ENCODE measurements around the gene MPHOSPH6. TPM values are rescaled to one million over a fixed set of nuclear protein-coding genes. Genes with fewer than 3 reads are reported as not detected.

Gene MPHOSPH6
- total RNA-seq, 1 experiment from 2014 or later = 39.9 TPM

- DNase-seq (ENCODE audit: unreplicated experiment) = no peak
- CTCF ChIA-PET = interaction anchor here (0.7 kb wide), 1 partner anchor 1970 kb away, joined by 3 read pairs; no protein-coding TSS in a partner anchor
- no peaks in the 10 kb centered on the region for H3K4me1 Mint-ChIP-seq (ENCODE audit: insufficient read depth, unreplicated experiment)
- H3K27ac Mint-ChIP-seq (ENCODE audit: low read depth, unreplicated experiment) = no peak overlapping the region
- intact Hi-C loops (cut with micrococcal nuclease) = no loop called here
- POLR2A ChIA-PET = no interaction called here
- no TSS peak for BruUV-seq (replicated peaks)
- no peak overlapping the region for H3K4me3 Mint-ChIP-seq (ENCODE audit: unreplicated experiment)
- H3K9me3 Mint-ChIP-seq (ENCODE audit: unreplicated experiment) = no peaks in the 10 kb centered on the region
- H3K36me3 Mint-ChIP-seq (ENCODE audit: insufficient read depth, unreplicated experiment) = no peaks in the 10 kb centered on the region
- TF ChIP-seq, protein P1, sequence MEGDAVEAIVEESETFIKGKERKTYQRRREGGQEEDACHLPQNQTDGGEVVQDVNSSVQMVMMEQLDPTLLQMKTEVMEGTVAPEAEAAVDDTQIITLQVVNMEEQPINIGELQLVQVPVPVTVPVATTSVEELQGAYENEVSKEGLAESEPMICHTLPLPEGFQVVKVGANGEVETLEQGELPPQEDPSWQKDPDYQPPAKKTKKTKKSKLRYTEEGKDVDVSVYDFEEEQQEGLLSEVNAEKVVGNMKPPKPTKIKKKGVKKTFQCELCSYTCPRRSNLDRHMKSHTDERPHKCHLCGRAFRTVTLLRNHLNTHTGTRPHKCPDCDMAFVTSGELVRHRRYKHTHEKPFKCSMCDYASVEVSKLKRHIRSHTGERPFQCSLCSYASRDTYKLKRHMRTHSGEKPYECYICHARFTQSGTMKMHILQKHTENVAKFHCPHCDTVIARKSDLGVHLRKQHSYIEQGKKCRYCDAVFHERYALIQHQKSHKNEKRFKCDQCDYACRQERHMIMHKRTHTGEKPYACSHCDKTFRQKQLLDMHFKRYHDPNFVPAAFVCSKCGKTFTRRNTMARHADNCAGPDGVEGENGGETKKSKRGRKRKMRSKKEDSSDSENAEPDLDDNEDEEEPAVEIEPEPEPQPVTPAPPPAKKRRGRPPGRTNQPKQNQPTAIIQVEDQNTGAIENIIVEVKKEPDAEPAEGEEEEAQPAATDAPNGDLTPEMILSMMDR (IDR thresholded peaks at IDR 0.05; ENCODE audit: unreplicated experiment) = no peak
- peaks cover 81% of the 10 kb centered on the region for H3K27me3 Mint-ChIP-seq (ENCODE audit: insufficient read depth, unreplicated experiment)
Measured at GRCh38 chr16:82176204-82176603, 6.2 kb upstream of the MPHOSPH6 start.

DNA sequence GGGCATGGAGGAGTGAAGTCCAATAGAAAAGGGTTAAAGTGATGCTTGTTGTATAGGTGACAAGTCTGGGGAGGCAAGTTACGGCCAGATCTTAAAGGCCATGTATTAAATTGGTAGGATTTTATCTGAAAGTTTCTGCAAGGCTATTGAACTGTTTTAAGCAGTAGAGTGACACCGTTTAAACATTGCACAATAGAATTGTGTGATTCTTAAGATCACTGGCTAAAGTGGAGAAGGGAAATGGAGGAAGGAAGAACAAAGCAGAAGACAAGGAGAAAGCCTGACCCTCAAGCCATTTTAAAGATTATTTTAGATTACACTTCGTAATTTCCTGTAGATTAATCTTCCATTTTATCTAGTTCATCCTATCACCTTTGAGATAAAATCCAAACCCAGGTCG, 5.6 kb upstream of the MPHOSPH6 start:
- intact Hi-C loops (cut with micrococcal nuclease) = no loop called here
- no peaks in the 10 kb centered on the region for H3K9me3 Mint-ChIP-seq (ENCODE audit: unreplicated experiment)
- TF ChIP-seq, protein P1 (IDR thresholded peaks at IDR 0.05; ENCODE audit: unreplicated experiment) = no peak
- no peak for DNase-seq (ENCODE audit: unreplicated experiment)
- H3K36me3 Mint-ChIP-seq (ENCODE audit: insufficient read depth, unreplicated experiment) = no peaks in the 10 kb centered on the region
- no peak overlapping the region for H3K27ac Mint-ChIP-seq (ENCODE audit: low read depth, unreplicated experiment)
- no TSS peak for BruUV-seq (replicated peaks)
- ChIA-PET POLR2A (no interaction called here), CTCF (interaction anchor here (0.7 kb wide), 1 partner anchor 1969 kb away, joined by 3 read pairs; no protein-coding TSS in a partner anchor)
- H3K4me1 Mint-ChIP-seq (ENCODE audit: insufficient read depth, unreplicated experiment) = no peaks in the 10 kb centered on the region
- H3K4me3 Mint-ChIP-seq (ENCODE audit: unreplicated experiment) = no peak overlapping the region
- H3K27me3 Mint-ChIP-seq (ENCODE audit: insufficient read depth, unreplicated experiment) = peaks cover 80% of the 10 kb centered on the region

DNA sequence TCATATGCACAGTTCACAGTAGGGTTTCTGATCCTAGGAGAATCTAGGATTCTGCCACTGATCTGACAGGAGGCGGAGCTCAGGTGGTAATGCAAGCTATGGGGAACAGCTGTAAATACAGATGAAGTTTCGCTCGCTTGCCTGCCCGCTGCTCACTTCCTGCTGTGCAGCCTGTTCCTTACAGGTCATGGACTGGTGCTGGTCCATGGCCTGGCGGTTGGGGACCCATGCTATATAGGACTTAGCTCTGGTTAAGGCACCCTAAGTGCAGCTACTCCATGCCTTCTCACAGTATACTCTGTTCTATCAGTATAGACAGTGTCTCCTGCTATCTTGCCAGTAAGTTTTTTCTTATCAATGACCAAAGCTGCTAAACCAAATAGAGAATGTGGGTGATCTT, 2.4 kb downstream of the MPHOSPH6 start:
- POLR2A ChIA-PET = interaction anchor here (1.3 kb wide), 1 partner anchor 106 kb away, joined by 5 read pairs; no protein-coding TSS in a partner anchor
- no peak for DNase-seq (ENCODE audit: unreplicated experiment)
- CTCF ChIA-PET = interaction anchor here (0.6 to 1.8 kb wide), 5 partner anchors 63 to 269 kb away, joined by 4 to 8 read pairs (median 6); no protein-coding TSS in a partner anchor
- TF ChIP-seq, protein P1 (IDR thresholded peaks at IDR 0.05; ENCODE audit: unreplicated experiment) = no peak
- Mint-ChIP-seq H3K27me3 (ENCODE audit: insufficient read depth, unreplicated experiment) (peaks cover 8% of the 10 kb centered on the region), H3K27ac (ENCODE audit: low read depth, unreplicated experiment) (peak overlapping the region; percentile 35), H3K4me1 (ENCODE audit: insufficient read depth, unreplicated experiment) (peaks cover 16% of the 10 kb centered on the region), H3K4me3 (ENCODE audit: unreplicated experiment) (no peak overlapping the region), H3K36me3 (ENCODE audit: insufficient read depth, unreplicated experiment) (peaks cover 27% of the 10 kb centered on the region), H3K9me3 (ENCODE audit: unreplicated experiment) (no peaks in the 10 kb centered on the region)
- no TSS peak for BruUV-seq (replicated peaks)
- intact Hi-C loops (cut with micrococcal nuclease) = no loop called here

- TF ChIP-seq, protein P1 (IDR thresholded peaks at IDR 0.05; ENCODE audit: unreplicated experiment) = no peak
- no peak for DNase-seq (ENCODE audit: unreplicated experiment)
- Mint-ChIP-seq H3K9me3 (ENCODE audit: unreplicated experiment) (no peaks in the 10 kb centered on the region), H3K4me1 (ENCODE audit: insufficient read depth, unreplicated experiment) (peaks cover 7% of the 10 kb centered on the region), H3K27ac (ENCODE audit: low read depth, unreplicated experiment) (no peak overlapping the region), H3K36me3 (ENCODE audit: insufficient read depth, unreplicated experiment) (peaks cover 53% of the 10 kb centered on the region), H3K27me3 (ENCODE audit: insufficient read depth, unreplicated experiment) (no peaks in the 10 kb centered on the region), H3K4me3 (ENCODE audit: unreplicated experiment) (no peak overlapping the region)
- no TSS peak for BruUV-seq (replicated peaks)
- intact Hi-C loops (cut with micrococcal nuclease) = no loop called here
- POLR2A ChIA-PET = interaction anchor here (2.2 kb wide), 1 partner anchor 10 kb away, joined by 12 read pairs; the partner anchor contains the start of gene MPHOSPH6
- CTCF ChIA-PET = interaction anchor here (1.5 kb wide), 1 partner anchor 10 kb away, joined by 4 read pairs; no protein-coding TSS in a partner anchor
Measured at GRCh38 chr16:82160226-82160625, 9.8 kb downstream of the MPHOSPH6 start.

All from MCF 10A (cell line).